ENCODE data around the gene NPFF. TPM values are rescaled to one million over a fixed set of nuclear protein-coding genes. Genes with fewer than 3 reads are reported as not detected.
A peak's percentile ranks its signal among the peaks of the same experiment; 100 is the strongest.

The NPFF gene
- total and polyA plus RNA-seq, 4 donors: 0.45 TPM; not detected in 3

DNA sequence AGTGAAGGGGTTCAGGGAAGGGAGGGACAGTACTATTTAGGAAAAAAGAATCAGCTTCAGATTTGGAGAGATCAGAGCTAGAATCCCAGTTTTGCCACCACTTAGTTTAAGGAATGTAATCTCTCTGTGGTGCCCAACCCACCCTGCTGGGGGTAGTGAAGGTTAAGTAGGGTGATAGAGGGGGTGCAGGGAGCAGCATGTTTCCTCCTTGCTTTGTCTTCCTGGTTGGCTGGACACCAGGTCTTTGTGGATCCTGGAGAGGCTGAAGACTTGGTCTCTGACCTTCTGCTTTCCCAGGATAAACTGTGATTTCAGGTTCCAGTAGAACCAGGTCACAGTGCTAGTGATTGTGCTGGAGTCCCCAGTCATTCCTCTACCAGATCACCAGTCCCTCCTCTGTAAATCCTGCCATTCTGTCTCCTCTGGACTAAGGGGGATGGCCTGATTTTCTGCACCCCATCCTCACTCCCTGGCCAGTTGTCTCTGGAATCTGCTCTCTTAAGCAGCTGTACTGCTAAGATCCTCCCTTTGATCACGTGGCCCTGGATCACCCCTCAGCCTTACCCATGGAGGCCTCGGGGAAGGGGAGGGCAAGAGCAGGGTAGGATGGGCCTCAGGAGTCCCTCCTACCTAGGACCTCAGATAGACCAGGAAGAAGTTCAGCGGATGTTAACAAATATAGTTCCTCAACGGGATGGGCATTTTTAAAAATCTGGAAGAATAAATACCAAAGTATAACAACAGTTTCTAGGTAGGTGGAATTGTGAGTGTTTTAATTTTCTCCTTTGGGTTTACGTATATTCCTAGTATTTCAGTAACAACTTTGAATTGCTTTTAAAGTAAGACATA is 11.2 kb downstream of the NPFF start:
- Histone ChIP-seq H3K4me3 (no peak overlapping the region), H3K9me3 (ENCODE audit: control insufficient read depth in 4 of 4, insufficient read depth in 3 of 4, low read length in 3 of 4) (no peaks in the 10 kb centered on the region), H3K27ac (ENCODE audit: low read depth in 1 of 2, low read length in 1 of 2) (peak overlapping the region in 1 of 2 donors; percentile 14), H3K27me3 (ENCODE audit: control insufficient read depth in 3 of 3, insufficient read depth in 3 of 3, low read length in 2 of 3) (no peaks in the 10 kb centered on the region), H3K36me3 (ENCODE audit: control insufficient read depth in 4 of 4, insufficient read depth in 4 of 4, low read length in 4 of 4) (peaks cover 0 to 3% (median 0%) of the 10 kb centered on the region in 4 donors), H3K9ac (ENCODE audit: insufficient read depth in 1 of 2, low read length in 2 of 2) (peak overlapping the region in 1 of 2 donors; percentile 51), H3K4me1 (ENCODE audit: control insufficient read depth in 5 of 5, insufficient read depth in 5 of 5, low read length in 5 of 5) (peaks cover 0 to 52% (median 25%) of the 10 kb centered on the region in 5 donors)
- DNase-seq: peak; percentile 85 to 92 (median 89)
- TF ChIP-seq, protein P1, sequence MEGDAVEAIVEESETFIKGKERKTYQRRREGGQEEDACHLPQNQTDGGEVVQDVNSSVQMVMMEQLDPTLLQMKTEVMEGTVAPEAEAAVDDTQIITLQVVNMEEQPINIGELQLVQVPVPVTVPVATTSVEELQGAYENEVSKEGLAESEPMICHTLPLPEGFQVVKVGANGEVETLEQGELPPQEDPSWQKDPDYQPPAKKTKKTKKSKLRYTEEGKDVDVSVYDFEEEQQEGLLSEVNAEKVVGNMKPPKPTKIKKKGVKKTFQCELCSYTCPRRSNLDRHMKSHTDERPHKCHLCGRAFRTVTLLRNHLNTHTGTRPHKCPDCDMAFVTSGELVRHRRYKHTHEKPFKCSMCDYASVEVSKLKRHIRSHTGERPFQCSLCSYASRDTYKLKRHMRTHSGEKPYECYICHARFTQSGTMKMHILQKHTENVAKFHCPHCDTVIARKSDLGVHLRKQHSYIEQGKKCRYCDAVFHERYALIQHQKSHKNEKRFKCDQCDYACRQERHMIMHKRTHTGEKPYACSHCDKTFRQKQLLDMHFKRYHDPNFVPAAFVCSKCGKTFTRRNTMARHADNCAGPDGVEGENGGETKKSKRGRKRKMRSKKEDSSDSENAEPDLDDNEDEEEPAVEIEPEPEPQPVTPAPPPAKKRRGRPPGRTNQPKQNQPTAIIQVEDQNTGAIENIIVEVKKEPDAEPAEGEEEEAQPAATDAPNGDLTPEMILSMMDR (IDR thresholded peaks at IDR 0.05; ENCODE audit: control extremely low read depth, extremely low read depth): no peak
- 37 to 40% methylated on average over 5 of the region's 5 CpGs for WGBS, 2 donors
- no peak for ATAC-seq (ENCODE audit: insufficient read depth, low FRiP score)

DNA sequence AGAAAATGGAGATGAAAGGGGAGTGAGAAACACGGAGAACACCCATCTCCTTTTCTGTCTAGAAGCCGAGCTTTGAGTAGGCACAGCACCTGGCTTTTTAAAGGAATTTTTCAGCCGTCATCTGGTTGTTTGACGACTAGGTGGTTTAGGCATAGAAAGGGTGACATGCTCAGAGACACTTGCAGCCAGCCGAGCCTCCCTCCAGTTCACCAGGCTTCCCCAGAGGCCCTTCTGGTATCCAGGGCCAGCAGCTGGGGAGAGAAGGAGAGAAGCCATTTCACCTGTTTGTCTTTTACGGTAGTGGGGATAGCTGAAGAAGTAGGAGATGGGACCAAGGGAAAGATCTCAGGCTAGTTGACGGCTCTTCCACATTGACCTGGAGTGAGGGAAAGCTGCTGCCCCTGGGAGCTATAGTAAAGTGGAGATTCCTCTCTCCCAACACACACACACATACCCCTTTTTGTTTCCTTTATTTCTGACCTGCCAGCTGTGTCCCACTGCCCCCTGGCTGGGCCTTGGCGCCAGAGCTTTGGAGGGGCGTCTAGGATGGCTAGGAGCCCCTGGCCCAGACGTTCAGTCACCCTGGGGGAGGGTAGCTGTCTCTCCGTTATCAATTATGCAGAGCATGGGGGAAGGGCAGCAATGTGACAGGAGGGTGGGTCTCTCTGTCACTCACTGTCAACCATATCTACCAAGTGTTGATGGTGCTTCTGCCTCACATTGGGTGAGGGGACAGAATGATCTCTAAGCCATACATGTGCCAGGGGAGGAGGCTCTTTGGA is 13.5 kb downstream of the NPFF start:
- no peak overlapping the region for H3K4me3 ChIP-seq
- TF ChIP-seq, protein P1 (IDR thresholded peaks at IDR 0.05; ENCODE audit: control extremely low read depth, extremely low read depth): no peak
- DNase-seq: no peak
- no peak for ATAC-seq (ENCODE audit: insufficient read depth, low FRiP score)
- H3K4me1 ChIP-seq (ENCODE audit: control insufficient read depth in 5 of 5, insufficient read depth in 5 of 5, low read length in 5 of 5): peaks cover 0 to 39% (median 23%) of the 10 kb centered on the region in 5 donors
- 40 to 45% methylated on average over 11 of the region's 11 CpGs for WGBS, 2 donors
- peak overlapping the region; percentile 43 to 71 for H3K27ac ChIP-seq (ENCODE audit: low read depth in 1 of 2, low read length in 1 of 2)
- H3K27me3 ChIP-seq (ENCODE audit: control insufficient read depth in 3 of 3, insufficient read depth in 3 of 3, low read length in 2 of 3): no peaks in the 10 kb centered on the region
- peak overlapping the region; percentile 56 to 98 for H3K9ac ChIP-seq (ENCODE audit: insufficient read depth in 1 of 2, low read length in 2 of 2)
- H3K36me3 ChIP-seq (ENCODE audit: control insufficient read depth in 4 of 4, insufficient read depth in 4 of 4, low read length in 4 of 4): peaks cover 0 to 3% (median 0%) of the 10 kb centered on the region in 4 donors
- no peaks in the 10 kb centered on the region for H3K9me3 ChIP-seq (ENCODE audit: control insufficient read depth in 4 of 4, insufficient read depth in 3 of 4, low read length in 3 of 4)

DNA sequence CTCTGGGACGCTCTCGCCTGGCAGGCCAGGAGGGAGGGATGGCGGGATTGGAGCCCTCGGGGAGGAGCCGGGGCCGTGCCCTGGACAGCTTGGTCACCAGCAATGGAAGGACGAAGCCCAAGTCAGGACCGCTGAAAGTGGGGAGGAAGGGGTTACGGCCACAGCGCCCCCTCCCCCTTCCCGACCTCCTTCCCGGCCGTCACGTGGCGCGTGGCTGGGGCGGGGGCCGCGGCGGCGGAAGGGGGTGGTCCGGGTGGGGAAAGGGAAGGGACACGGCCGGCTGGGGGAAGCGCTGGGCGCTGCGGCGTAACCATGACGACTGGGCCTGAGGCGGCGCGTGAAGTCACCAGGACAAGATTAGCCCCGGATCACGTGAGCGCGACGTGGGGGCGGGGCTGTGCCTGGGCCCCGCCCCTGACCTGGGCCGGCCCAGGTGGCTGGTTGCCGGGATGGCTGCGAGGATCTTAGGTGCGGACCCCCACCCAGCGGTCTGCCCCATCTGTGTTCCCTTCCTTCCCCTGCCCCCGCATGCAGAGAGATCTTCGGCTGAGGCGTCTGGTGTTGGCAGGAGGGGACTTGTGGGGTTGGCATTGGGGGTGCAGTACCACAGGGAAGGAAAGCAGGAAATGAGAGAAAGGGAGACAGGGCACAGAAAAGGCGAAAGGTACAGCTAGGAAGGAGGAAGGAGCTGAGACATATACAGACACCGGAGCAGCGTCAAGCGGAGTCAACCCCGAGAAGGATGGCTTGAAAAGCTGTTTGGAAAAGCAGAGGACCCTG is 14.3 kb downstream of the NPFF start:
- Histone ChIP-seq H3K27me3 (ENCODE audit: control insufficient read depth in 3 of 3, insufficient read depth in 3 of 3, low read length in 2 of 3) (no peaks in the 10 kb centered on the region), H3K9me3 (ENCODE audit: control insufficient read depth in 4 of 4, insufficient read depth in 3 of 4, low read length in 3 of 4) (no peaks in the 10 kb centered on the region), H3K4me3 (peak overlapping the region; percentile 47), H3K36me3 (ENCODE audit: control insufficient read depth in 4 of 4, insufficient read depth in 4 of 4, low read length in 4 of 4) (peaks cover 0 to 3% (median under 1%) of the 10 kb centered on the region in 4 donors), H3K27ac (ENCODE audit: low read depth in 1 of 2, low read length in 1 of 2) (peak overlapping the region; percentile 71 to 86), H3K9ac (ENCODE audit: insufficient read depth in 1 of 2, low read length in 2 of 2) (peak overlapping the region; percentile 56 to 98), H3K4me1 (ENCODE audit: control insufficient read depth in 5 of 5, insufficient read depth in 5 of 5, low read length in 5 of 5) (peaks cover 0 to 35% (median 23%) of the 10 kb centered on the region in 5 donors)
- ATAC-seq (ENCODE audit: insufficient read depth, low FRiP score): peak; percentile 83
- TF ChIP-seq, protein P1 (IDR thresholded peaks at IDR 0.05; ENCODE audit: control extremely low read depth, extremely low read depth): no peak
- DNase-seq: peak; percentile 97 to 98 (median 98)
- WGBS, 2 donors: 1% methylated on average over 38 to 52 of the region's 52 CpGs
